ENCODE measurements around the gene YAE1. TPM values are rescaled to one million over a fixed set of nuclear protein-coding genes. Genes with fewer than 3 reads are reported as not detected.

YAE1 gene, protein sequence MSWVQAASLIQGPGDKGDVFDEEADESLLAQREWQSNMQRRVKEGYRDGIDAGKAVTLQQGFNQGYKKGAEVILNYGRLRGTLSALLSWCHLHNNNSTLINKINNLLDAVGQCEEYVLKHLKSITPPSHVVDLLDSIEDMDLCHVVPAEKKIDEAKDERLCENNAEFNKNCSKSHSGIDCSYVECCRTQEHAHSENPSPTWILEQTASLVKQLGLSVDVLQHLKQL
- 10 to 100 TPM in 1 of 6 experiments, 1 to 10 TPM in 5; 5.4 to 11.2 (median 7.4) TPM for total RNA-seq
- long read RNA-seq, partial matches to known transcripts = 0 of 1 reads
- long read RNA-seq, other reads (novel, unspliced or antisense) = 0 of 1 reads

DNA sequence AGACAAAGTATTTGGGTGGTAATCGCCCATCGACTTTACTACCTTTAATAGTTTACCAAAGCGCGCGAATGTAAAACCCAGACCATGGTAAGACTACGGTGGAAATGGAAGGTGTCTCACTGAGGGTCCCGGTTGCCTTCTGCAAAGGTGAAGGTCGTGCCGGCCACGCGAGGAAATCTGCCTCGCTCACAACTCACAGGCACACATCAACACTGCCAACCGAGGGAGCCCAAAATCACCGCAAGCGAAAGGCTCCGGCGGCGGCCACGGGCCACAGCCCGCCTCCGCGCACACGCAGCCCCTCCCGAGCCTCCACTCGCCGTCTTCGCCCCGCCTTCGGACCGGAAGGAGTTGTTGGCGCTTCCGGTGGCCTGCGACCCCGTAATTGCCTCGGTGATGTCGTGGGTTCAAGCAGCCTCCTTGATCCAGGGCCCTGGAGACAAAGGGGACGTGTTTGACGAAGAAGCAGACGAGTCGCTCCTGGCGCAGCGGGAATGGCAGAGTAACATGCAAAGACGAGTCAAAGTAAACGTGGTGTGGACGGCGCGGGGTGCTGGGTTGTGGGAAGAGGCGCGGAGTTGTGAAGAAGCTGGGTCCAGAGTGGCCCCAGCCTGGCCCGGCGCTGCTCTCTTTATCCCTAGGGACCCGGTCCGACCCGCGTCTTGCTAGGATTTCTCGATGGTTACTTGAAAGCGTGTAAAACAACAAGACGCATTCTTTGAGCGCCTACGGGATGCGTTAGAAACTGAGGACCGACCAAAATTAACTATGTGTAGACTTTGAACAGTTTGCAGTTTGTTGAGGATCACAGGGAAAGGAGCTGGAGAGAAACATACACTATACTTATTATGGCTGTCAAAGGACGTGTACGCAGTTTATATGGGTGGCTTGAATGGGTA is at the start of gene YAE1:
Gene YAE1, plus strand, starts transcription at position 382 of the 899 bp plus-strand sequence. Its CDS starts 15 bp downstream, at position 397.
- peak within 1 kb of the TSS; percentile 68 to 85 (median 76) for H3K4me3 ChIP-seq
- H3K9me3 ChIP-seq = no peaks in the 10 kb centered on the region
- TF ChIP-seq, protein P1, sequence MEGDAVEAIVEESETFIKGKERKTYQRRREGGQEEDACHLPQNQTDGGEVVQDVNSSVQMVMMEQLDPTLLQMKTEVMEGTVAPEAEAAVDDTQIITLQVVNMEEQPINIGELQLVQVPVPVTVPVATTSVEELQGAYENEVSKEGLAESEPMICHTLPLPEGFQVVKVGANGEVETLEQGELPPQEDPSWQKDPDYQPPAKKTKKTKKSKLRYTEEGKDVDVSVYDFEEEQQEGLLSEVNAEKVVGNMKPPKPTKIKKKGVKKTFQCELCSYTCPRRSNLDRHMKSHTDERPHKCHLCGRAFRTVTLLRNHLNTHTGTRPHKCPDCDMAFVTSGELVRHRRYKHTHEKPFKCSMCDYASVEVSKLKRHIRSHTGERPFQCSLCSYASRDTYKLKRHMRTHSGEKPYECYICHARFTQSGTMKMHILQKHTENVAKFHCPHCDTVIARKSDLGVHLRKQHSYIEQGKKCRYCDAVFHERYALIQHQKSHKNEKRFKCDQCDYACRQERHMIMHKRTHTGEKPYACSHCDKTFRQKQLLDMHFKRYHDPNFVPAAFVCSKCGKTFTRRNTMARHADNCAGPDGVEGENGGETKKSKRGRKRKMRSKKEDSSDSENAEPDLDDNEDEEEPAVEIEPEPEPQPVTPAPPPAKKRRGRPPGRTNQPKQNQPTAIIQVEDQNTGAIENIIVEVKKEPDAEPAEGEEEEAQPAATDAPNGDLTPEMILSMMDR (IDR thresholded peaks at IDR 0.05) = no peak
- peak; percentile 77 for TF ChIP-seq POLR2A (IDR thresholded peaks at IDR 0.05)
- no peaks in the 10 kb centered on the region for H3K27me3 ChIP-seq
- peaks cover 0 to 4% (median 0%) of the 10 kb centered on the region in 4 donors for H3K36me3 ChIP-seq
- under 1% methylated on average over 40 of the region's 64 CpGs for WGBS (ENCODE audit: insufficient coverage, low coverage, low lambda C conversion rate, missing lambda C conversion rate)
- intact Hi-C loops (cut with DNase I) = no loop called here
- DNase-seq (peak; percentile 83 to 86 (median 84)), ATAC-seq (peak; percentile 98 to 100 (median 100))
- H3K4me1 ChIP-seq = peaks cover 0 to 6% (median 3%) of the 10 kb centered on the region in 4 donors
- H3K27ac ChIP-seq = peak within 1 kb of the TSS; percentile 43 to 60 (median 48)

DNA sequence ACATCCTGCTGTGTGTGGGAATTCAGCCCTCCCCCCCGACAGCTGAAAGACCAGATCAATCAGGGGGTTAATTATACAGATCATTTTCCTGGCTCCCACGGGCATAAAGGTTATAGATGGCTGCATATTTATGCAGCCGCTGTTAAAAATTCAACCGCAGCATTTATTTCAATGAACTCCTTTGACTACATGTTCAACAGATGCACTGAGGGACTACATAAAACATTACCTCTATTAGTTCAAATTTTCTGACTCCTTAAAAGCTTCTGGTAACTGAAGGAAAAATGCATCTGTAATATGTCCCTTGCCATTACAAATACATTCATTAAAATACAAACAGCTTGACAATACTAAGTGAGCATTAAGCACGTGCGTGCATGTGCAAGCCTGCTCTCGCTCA is 49.7 kb upstream of the YAE1 start:
- WGBS (ENCODE audit: insufficient coverage, low coverage, low lambda C conversion rate, missing lambda C conversion rate) = 75% methylated on average over 7 of the region's 7 CpGs
- H3K36me3 ChIP-seq = no peaks in the 10 kb centered on the region
- no peak overlapping the region for H3K4me3 ChIP-seq
- H3K9me3 ChIP-seq = no peaks in the 10 kb centered on the region
- TF ChIP-seq, protein P1 (IDR thresholded peaks at IDR 0.05) = no peak
- no peak for TF ChIP-seq POLR2A (IDR thresholded peaks at IDR 0.05)
- no peaks in the 10 kb centered on the region for H3K4me1 ChIP-seq
- no peaks in the 10 kb centered on the region for H3K27me3 ChIP-seq
- ATAC-seq (no peak), DNase-seq (no peak)
- intact Hi-C loops (cut with DNase I) = no loop called here
- no peak overlapping the region for H3K27ac ChIP-seq

DNA sequence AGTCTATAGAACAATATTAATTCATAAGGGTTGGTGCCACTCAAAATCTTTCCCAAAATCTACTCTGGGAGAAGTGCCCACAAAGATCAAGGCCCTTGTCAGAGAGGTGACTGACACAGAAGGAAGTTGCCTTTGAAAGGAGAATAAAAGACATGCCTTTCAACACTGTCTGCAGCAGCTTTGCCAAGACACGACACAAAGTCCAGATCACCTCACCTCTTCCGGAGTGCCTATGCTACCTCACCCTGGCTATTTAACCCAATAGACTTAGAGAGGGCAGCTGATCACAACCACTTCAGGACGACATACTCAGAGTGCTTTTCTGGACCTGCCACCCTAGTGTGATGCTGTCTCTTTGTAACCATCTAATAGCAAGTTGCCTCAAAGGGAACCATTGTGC is 49.0 kb upstream of the YAE1 start:
- Histone ChIP-seq H3K4me1 (no peaks in the 10 kb centered on the region), H3K9me3 (no peaks in the 10 kb centered on the region), H3K4me3 (no peak overlapping the region), H3K36me3 (no peaks in the 10 kb centered on the region), H3K27me3 (no peaks in the 10 kb centered on the region), H3K27ac (no peak overlapping the region)
- ATAC-seq (no peak), DNase-seq (no peak)
- 55% methylated on average over 3 of the region's 3 CpGs for WGBS (ENCODE audit: insufficient coverage, low coverage, low lambda C conversion rate, missing lambda C conversion rate)
- intact Hi-C loops (cut with DNase I) = no loop called here
- TF ChIP-seq, protein P1 (IDR thresholded peaks at IDR 0.05) = no peak
- no peak for TF ChIP-seq POLR2A (IDR thresholded peaks at IDR 0.05)

DNA sequence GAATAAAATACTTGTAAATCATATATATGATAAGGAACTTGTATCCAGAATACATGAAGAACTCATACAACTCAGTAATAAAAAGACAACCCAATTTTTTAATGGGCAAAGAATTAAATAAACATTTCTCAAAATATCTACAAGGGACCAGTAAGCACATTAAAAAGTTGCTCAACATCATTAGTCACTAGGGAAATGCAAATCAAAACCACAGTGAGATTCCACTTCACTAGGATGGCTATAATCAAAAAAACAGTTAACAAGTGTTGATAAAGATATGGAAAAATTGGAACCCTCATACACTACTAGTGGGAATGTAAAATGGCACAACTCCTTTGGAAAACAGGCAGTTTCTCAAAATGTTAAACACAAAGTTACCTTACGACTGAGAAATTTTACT is 40.3 kb upstream of the YAE1 start:
- Histone ChIP-seq H3K9me3 (no peaks in the 10 kb centered on the region), H3K27me3 (no peaks in the 10 kb centered on the region), H3K4me1 (no peaks in the 10 kb centered on the region), H3K36me3 (no peaks in the 10 kb centered on the region), H3K4me3 (no peak overlapping the region), H3K27ac (no peak overlapping the region)
- ATAC-seq = no peak
- intact Hi-C loops (cut with DNase I) = no loop called here
- DNase-seq = no peak
- TF ChIP-seq POLR2A (IDR thresholded peaks at IDR 0.05) = no peak
- TF ChIP-seq, protein P1 (IDR thresholded peaks at IDR 0.05) = no peak
- WGBS (ENCODE audit: insufficient coverage, low coverage, low lambda C conversion rate, missing lambda C conversion rate) = 91% methylated on average over 1 of the region's 1 CpG

Measured in right lobe of liver (tissue), 6 donors.